Measurements from ENCODE around the gene DNAL1. TPM values are rescaled to one million over a fixed set of nuclear protein-coding genes. Genes with fewer than 3 reads are reported as not detected.

DNAL1 gene
- total and polyA plus RNA-seq, 2 of the 13 experiments (the other 11 are each of a cell fraction or from before 2014, with no cell fraction given), result 1.4 to 13.3 TPM

GRCh38 chr14:73674986-73675385, 30.2 kb downstream of the DNAL1 start:
- no peak overlapping the region for H3K4me2 ChIP-seq (ENCODE audit: low read depth, low read length)
- H3K36me3 ChIP-seq (replicated peaks in 1 of 2; ENCODE audit: control insufficient read depth in 1 of 2, insufficient read depth in 2 of 2, low read length in 2 of 2), result no peaks in the 10 kb centered on the region
- intact Hi-C loops (cut with micrococcal nuclease; ENCODE audit: unreplicated experiment), result no loop called here
- H3K9ac ChIP-seq (ENCODE audit: insufficient read depth, low read depth, low read length), result no peak overlapping the region
- no peaks in the 10 kb centered on the region for H3K9me3 ChIP-seq (ENCODE audit: low read length)
- ATAC-seq, result no peak
- 99% methylated on average over 3 of the region's 3 CpGs for WGBS (ENCODE audit: low lambda C conversion rate)
- H3K27ac ChIP-seq (ENCODE audit: extremely low read length, insufficient read depth, low read length), result no peak overlapping the region
- H3K4me1 ChIP-seq (ENCODE audit: insufficient read depth, low read length), result no peaks in the 10 kb centered on the region
- H3K4me3 ChIP-seq (replicated peaks in 1 of 3; ENCODE audit: insufficient read depth in 1 of 3, low read depth in 2 of 3, low read length in 3 of 3), result no peak overlapping the region
- H4K20me1 ChIP-seq (ENCODE audit: insufficient read depth, low read length), result no peaks in the 10 kb centered on the region
- no peak overlapping the region for H2AFZ ChIP-seq (ENCODE audit: low read length)
- FAIRE-seq, result no peak
- BruUV-seq (replicated peaks), result no TSS peak
- ChIA-PET POLR2A (no interaction called here), CTCF (ENCODE audit: low intra/inter-chr PET ratio, low total read pairs) (no interaction called here)
- no peaks in the 10 kb centered on the region for H3K27me3 ChIP-seq (ENCODE audit: control insufficient read depth in 1 of 2, insufficient read depth in 2 of 2, low read length in 2 of 2)
- TF ChIP-seq NCOR1 (IDR thresholded peaks at IDR 0.05; ENCODE audit: borderline replicate concordance, low read length) (no peak), ZNF276 (CRISPR knock-in tag; IDR thresholded peaks at IDR 0.05; ENCODE audit: low read depth) (no peak), TCF12 (IDR thresholded peaks at IDR 0.05) (no peak), TCF12 (CRISPR knock-in tag; IDR thresholded peaks at IDR 0.05) (no peak), JUNB (CRISPR knock-in tag; IDR thresholded peaks at IDR 0.05; ENCODE audit: borderline replicate concordance) (no peak), ZBTB34 (CRISPR knock-in tag; IDR thresholded peaks at IDR 0.05) (no peak), DR1 (CRISPR knock-in tag; IDR thresholded peaks at IDR 0.05) (no peak), ZNF557 (CRISPR knock-in tag; IDR thresholded peaks at IDR 0.05) (no peak), ZKSCAN8 (CRISPR knock-in tag; IDR thresholded peaks at IDR 0.05; ENCODE audit: borderline replicate concordance) (no peak), ZNF451 (CRISPR knock-in tag; IDR thresholded peaks at IDR 0.05) (no peak), RORA (CRISPR knock-in tag; IDR thresholded peaks at IDR 0.05) (no peak), JARID2 (CRISPR knock-in tag; IDR thresholded peaks at IDR 0.05; ENCODE audit: insufficient replicate concordance) (no peak), MTA1 (CRISPR knock-in tag; IDR thresholded peaks at IDR 0.05; ENCODE audit: borderline replicate concordance) (no peak), NFRKB (IDR thresholded peaks at IDR 0.05) (no peak)
- TF ChIP-seq, protein P1, sequence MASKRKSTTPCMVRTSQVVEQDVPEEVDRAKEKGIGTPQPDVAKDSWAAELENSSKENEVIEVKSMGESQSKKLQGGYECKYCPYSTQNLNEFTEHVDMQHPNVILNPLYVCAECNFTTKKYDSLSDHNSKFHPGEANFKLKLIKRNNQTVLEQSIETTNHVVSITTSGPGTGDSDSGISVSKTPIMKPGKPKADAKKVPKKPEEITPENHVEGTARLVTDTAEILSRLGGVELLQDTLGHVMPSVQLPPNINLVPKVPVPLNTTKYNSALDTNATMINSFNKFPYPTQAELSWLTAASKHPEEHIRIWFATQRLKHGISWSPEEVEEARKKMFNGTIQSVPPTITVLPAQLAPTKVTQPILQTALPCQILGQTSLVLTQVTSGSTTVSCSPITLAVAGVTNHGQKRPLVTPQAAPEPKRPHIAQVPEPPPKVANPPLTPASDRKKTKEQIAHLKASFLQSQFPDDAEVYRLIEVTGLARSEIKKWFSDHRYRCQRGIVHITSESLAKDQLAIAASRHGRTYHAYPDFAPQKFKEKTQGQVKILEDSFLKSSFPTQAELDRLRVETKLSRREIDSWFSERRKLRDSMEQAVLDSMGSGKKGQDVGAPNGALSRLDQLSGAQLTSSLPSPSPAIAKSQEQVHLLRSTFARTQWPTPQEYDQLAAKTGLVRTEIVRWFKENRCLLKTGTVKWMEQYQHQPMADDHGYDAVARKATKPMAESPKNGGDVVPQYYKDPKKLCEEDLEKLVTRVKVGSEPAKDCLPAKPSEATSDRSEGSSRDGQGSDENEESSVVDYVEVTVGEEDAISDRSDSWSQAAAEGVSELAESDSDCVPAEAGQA (IDR thresholded peaks at IDR 0.05; ENCODE audit: low read depth), result no peak
- TF ChIP-seq, protein P1 (CRISPR knock-in tag; IDR thresholded peaks at IDR 0.05; ENCODE audit: borderline replicate concordance), result no peak
- no peaks in the 10 kb centered on the region for H3K79me2 ChIP-seq (ENCODE audit: insufficient read depth, low read length)
- DNase-seq (ENCODE audit: low spot score), result no peak
- in situ Hi-C loops (cut with HindIII; ENCODE audit: extremely low pct_ligation_motif_present, low pct_unique_long_range_greater_than_20kb), result no loop called here

All from HepG2 (cell line).